H1 (cell line): ENCODE measurements around the gene DNMT3B. TPM values are rescaled to one million over a fixed set of nuclear protein-coding genes. Genes with fewer than 3 reads are reported as not detected.

ENCODE experiments used
- CTCF ChIA-PET: fragments of 300-600 bp; sonication (Branson Sonifier 250); formaldehyde crosslinking; loops from one replicate; lab custom pipeline; 2021; ENCODE audit not compliant: partially characterized antibody; lab: Charles Lee
- POLR2A ChIA-PET: fragments of 300-600 bp; sonication (Branson Sonifier 250); formaldehyde crosslinking; loops from one replicate; lab custom pipeline; 2021; ENCODE audit warnings: inconsistent platforms; ENCODE audit not compliant: partially characterized antibody; lab: Charles Lee
- DNase-seq, 2 experiments: peaks; one replicate each; pipeline versions ENCODE4 v3.0.0 to v3.0.0-alpha.2; 2010 to 2022; ENCODE audit warnings: low spot score in 2 of 2, low read depth in 1 of 2, mixed read lengths in 1 of 2
- FAIRE-seq: peaks from 2 replicates; lab custom pipeline; 2011; peaks lifted over from hg19 to GRCh38; lab: Jason Lieb, UNC
- H2AFZ ChIP-seq: 2 replicates; pipeline ENCODE4 v1.8.1; 2012; ENCODE audit warnings: low read length, inconsistent platforms
- H2AK5ac ChIP-seq: 2 replicates; pipeline ENCODE4 v1.6.1; 2013; ENCODE audit warnings: low read depth, low read length
- H2BK120ac ChIP-seq: replicated peaks from 2 replicates; pipeline ENCODE3; 2013; ENCODE audit warnings: low read depth, low read length, inconsistent platforms
- H2BK12ac ChIP-seq: 2 replicates; pipeline ENCODE4 v1.6.1; 2013; ENCODE audit warnings: low read depth, low read length
- H2BK15ac ChIP-seq: 2 replicates; pipeline ENCODE4 v1.6.1; 2013; ENCODE audit warnings: low read length
- H2BK20ac ChIP-seq: 2 replicates; pipeline ENCODE4 v1.6.1; 2013; ENCODE audit warnings: low read length
- H2BK5ac ChIP-seq: 2 replicates; pipeline ENCODE4 v1.6.1; 2013; ENCODE audit warnings: low read depth, low read length
- H3K14ac ChIP-seq: 2 replicates; pipeline ENCODE4 v1.6.1; 2013; ENCODE audit warnings: inconsistent platforms; ENCODE audit not compliant: insufficient read length
- H3K18ac ChIP-seq: 2 replicates; pipeline ENCODE4 v1.6.1; 2013; ENCODE audit warnings: low read length; ENCODE audit errors: extremely low read depth
- H3K23ac ChIP-seq: 2 replicates; pipeline ENCODE4 v1.6.1; 2013; ENCODE audit warnings: inconsistent platforms; ENCODE audit not compliant: insufficient read length
- H3K23me2 ChIP-seq: 2 replicates; pipeline ENCODE4 v1.6.1; 2013; ENCODE audit warnings: low read depth, low read length
- H3K27ac ChIP-seq: 2 replicates; pipeline ENCODE4 v1.6.1; 2011; ENCODE audit warnings: low read depth, low read length, inconsistent platforms
- H3K27me3 ChIP-seq, 4 experiments: replicated peaks in 1 of 4; 1 replicate in 1 of 4; 2 replicates in 3 of 4; pipeline versions ENCODE4 v1.6.1 to v1.8.1; 2011 to 2013; ENCODE audit warnings: low read length in 3 of 4, mild to moderate bottlenecking in 3 of 4, inconsistent platforms in 2 of 4, mixed read lengths in 2 of 4, moderate library complexity in 1 of 4; ENCODE audit not compliant: control insufficient read depth in 3 of 4, insufficient read depth in 3 of 4; ENCODE audit errors: extremely low read depth in 1 of 4
- H3K36me3 ChIP-seq, 4 experiments: 2 replicates each; pipeline versions ENCODE4 v1.6.1 to v1.8.1; 2011 to 2013; ENCODE audit warnings: mild to moderate bottlenecking in 4 of 4, low read length in 3 of 4, moderate library complexity in 2 of 4, control low read depth in 1 of 4, inconsistent platforms in 1 of 4; ENCODE audit not compliant: insufficient read depth in 4 of 4, control insufficient read depth in 2 of 4
- H3K4ac ChIP-seq: replicated peaks from 2 replicates; pipeline ENCODE3; 2013; ENCODE audit warnings: low read length, low read depth, mixed read lengths, inconsistent platforms; ENCODE audit not compliant: insufficient read length
- H3K4me1 ChIP-seq, 4 experiments: replicated peaks in 1 of 4; 1 replicate in 1 of 4; 2 replicates in 3 of 4; pipeline versions ENCODE4 v1.6.1 to v1.8.1; 2011 to 2013; ENCODE audit warnings: low read length in 3 of 4, inconsistent platforms in 2 of 4, mixed read lengths in 1 of 4; ENCODE audit not compliant: insufficient read depth in 4 of 4, control insufficient read depth in 3 of 4
- H3K4me2 ChIP-seq, 2 experiments: 2 replicates each; pipeline versions ENCODE4 v1.6.1 to v1.8.1; 2011 to 2013; ENCODE audit warnings: low read depth in 2 of 2, low read length in 2 of 2, control low read depth in 1 of 2, inconsistent platforms in 1 of 2, mild to moderate bottlenecking in 1 of 2; ENCODE audit not compliant: insufficient read depth in 1 of 2
- H3K4me3 ChIP-seq, 4 experiments: fragments of 200-600, 300-600 bp in 1 of 4; sonication (generic), shearing (Covaris generic), sonication (Bioruptor Twin) in 1 of 4; 2 replicates each; pipeline versions ENCODE4 v1.5.1 to v1.8.1; 2011 to 2016; ENCODE audit warnings: low read length in 4 of 4, low read depth in 3 of 4, control low read depth in 2 of 4, inconsistent platforms in 2 of 4, mild to moderate bottlenecking in 2 of 4, mixed read lengths in 1 of 4, moderate library complexity in 1 of 4; ENCODE audit not compliant: insufficient read depth in 2 of 4; ENCODE audit errors: extremely low read depth in 1 of 4
- H3K56ac ChIP-seq: replicated peaks from 2 replicates; pipeline ENCODE3; 2013; ENCODE audit warnings: low read depth, mild to moderate bottlenecking, mixed read lengths, low read length, inconsistent platforms; ENCODE audit not compliant: insufficient read length
- H3K79me1 ChIP-seq: 2 replicates; pipeline ENCODE4 v1.6.1; 2013; ENCODE audit warnings: low read depth, low read length, control low read depth
- H3K79me2 ChIP-seq, 2 experiments: 2 replicates each; pipeline versions ENCODE4 v1.6.1 to v1.8.1; 2012 to 2013; ENCODE audit warnings: low read length in 2 of 2, mild to moderate bottlenecking in 2 of 2, inconsistent platforms in 1 of 2; ENCODE audit not compliant: insufficient read depth in 2 of 2, control insufficient read depth in 1 of 2
- H3K9ac ChIP-seq, 4 experiments: replicated peaks in 1 of 4; 1 replicate in 1 of 4; 2 replicates in 3 of 4; pipeline versions ENCODE4 v1.6.1 to v1.8.1; 2011 to 2013; ENCODE audit warnings: low read depth in 3 of 4, low read length in 3 of 4, control low read depth in 2 of 4, mild to moderate bottlenecking in 2 of 4, moderate library complexity in 2 of 4, inconsistent platforms in 1 of 4; ENCODE audit errors: extremely low read depth in 1 of 4
- H3K9me3 ChIP-seq, 2 experiments: 2 replicates each; pipeline versions ENCODE4 v1.6.1 to v1.8.1; 2012 to 2013; ENCODE audit warnings: mild to moderate bottlenecking in 2 of 2, moderate library complexity in 2 of 2, control low read depth in 1 of 2, inconsistent platforms in 1 of 2, low read depth in 1 of 2, low read length in 1 of 2, mixed read lengths in 1 of 2; ENCODE audit not compliant: insufficient read depth in 2 of 2
- H4K20me1 ChIP-seq, 2 experiments: replicated peaks in 1 of 2; 2 replicates each; pipeline versions ENCODE3 to v1.8.1; 2011 to 2013; ENCODE audit warnings: inconsistent platforms in 2 of 2, low read length in 2 of 2, mild to moderate bottlenecking in 1 of 2; ENCODE audit not compliant: insufficient read depth in 2 of 2, control insufficient read depth in 1 of 2
- H4K5ac ChIP-seq: 2 replicates; pipeline ENCODE4 v1.6.1; 2013; ENCODE audit warnings: low read length, low read depth, mixed read lengths, inconsistent platforms; ENCODE audit not compliant: insufficient read length
- H4K8ac ChIP-seq: 2 replicates; pipeline ENCODE4 v1.8.0; 2013; ENCODE audit warnings: mild to moderate bottlenecking, moderate library complexity, low read length, inconsistent platforms; ENCODE audit not compliant: insufficient read depth; ENCODE audit errors: extremely low read depth
- H4K91ac ChIP-seq: replicated peaks from 2 replicates; pipeline ENCODE3; 2013; ENCODE audit warnings: low read length, mixed read lengths, inconsistent platforms; ENCODE audit not compliant: insufficient read length
- CTBP2 ChIP-seq: IDR thresholded peaks from 2 replicates; pipeline ENCODE4 v1.7.0; 2011; ENCODE audit warnings: borderline replicate concordance, mild to moderate bottlenecking, moderate library complexity, mixed read lengths, low read length; ENCODE audit not compliant: insufficient read depth, insufficient read length
- EZH2 ChIP-seq: fragments of 200-600 bp; sonication (generic); IDR thresholded peaks from 2 replicates; pipeline ENCODE4 v1.7.1; 2012; ENCODE audit warnings: low read depth, mild to moderate bottlenecking, moderate library complexity, low read length, inconsistent platforms; ENCODE audit not compliant: severe bottlenecking
- GABPA ChIP-seq: IDR thresholded peaks from 2 replicates; pipeline ENCODE4 v1.6.1; 2011; ENCODE audit warnings: mild to moderate bottlenecking, low read length, moderate library complexity, borderline replicate concordance; ENCODE audit not compliant: insufficient read depth
- JUN ChIP-seq: IDR thresholded peaks from 2 replicates; pipeline ENCODE4 v1.6.1; 2011; ENCODE audit warnings: low read depth, mild to moderate bottlenecking, improper control_type of control experiment, low read length
- MAFK ChIP-seq: IDR thresholded peaks from 2 replicates; pipeline ENCODE4 v1.6.1; 2012; ENCODE audit warnings: low read depth, mild to moderate bottlenecking, improper control_type of control experiment, low read length
- MAX ChIP-seq: IDR thresholded peaks from 2 replicates; pipeline ENCODE4 v1.6.1; 2012; ENCODE audit warnings: inconsistent platforms
- POU5F1 ChIP-seq: IDR thresholded peaks from 2 replicates; pipeline ENCODE4 v1.6.1; 2011; ENCODE audit warnings: low read depth, mild to moderate bottlenecking, low read length, moderate library complexity
- RAD21 ChIP-seq, 2 experiments: IDR thresholded peaks in 1 of 2; conservative IDR thresholded peaks in 1 of 2; 2 replicates each; pipeline ENCODE4 v1.6.1; 2011; ENCODE audit warnings: low read depth in 2 of 2, low read length in 2 of 2, improper control_type of control experiment in 1 of 2, inconsistent platforms in 1 of 2, mild to moderate bottlenecking in 1 of 2, moderate library complexity in 1 of 2
- TBP ChIP-seq: IDR thresholded peaks from 2 replicates; pipeline ENCODE4 v1.6.1; 2011; ENCODE audit warnings: low read depth, low read length, improper control_type of control experiment
- TCF12 ChIP-seq: IDR thresholded peaks from 2 replicates; pipeline ENCODE4 v1.6.1; 2011; ENCODE audit warnings: low read depth, mild to moderate bottlenecking, low read length
- YY1 ChIP-seq: IDR thresholded peaks from 2 replicates; pipeline ENCODE4 v1.6.1; 2011; ENCODE audit warnings: low read depth, mild to moderate bottlenecking, low read length
- WGBS, 2 experiments: shearing (Covaris generic) in 1 of 2; methylation state at CpG; one replicate each; pipeline versions ENCODE4 v1.1.6 to v1.1.7; 2013 to 2015; ENCODE audit warnings: low lambda C conversion rate in 2 of 2, mixed read lengths in 2 of 2, inconsistent platforms in 1 of 2, low coverage in 1 of 2, missing lambda C conversion rate in 1 of 2; ENCODE audit not compliant: insufficient replicate concordance in 2 of 2, insufficient coverage in 1 of 2, insufficient read length in 1 of 2; ENCODE audit errors: extremely low coverage in 1 of 2, missing lambda C conversion rate in 1 of 2; 5-methylcytosine and 5-hydroxymethylcytosine counted together
- polyA plus RNA-seq, 7 experiments: library from polyadenylated mRNA; depleted of rRNA in 3 of 7; stranded (reverse) in 5 of 7; unstranded in 2 of 7; fragments of >200 nt in 5 of 7; fragments of 200-250 nt in 2 of 7; gene quantifications; 1 replicate in 5 of 7; 2 replicates in 1 of 7; 4 replicates in 1 of 7; pipeline versions ENCODE4 v1.2.1 to v1.2.3, GENCODE V29; 2011 to 2013; ENCODE audit warnings: missing spikeins in 2 of 7, mixed read lengths in 2 of 7
- total RNA-seq: library from RNA; stranded (reverse); fragmentation: NEBNext Ultra II Directional; extraction: Animal tissue kit (Norgen Biotek cat#: 25700); gene quantifications from 2 replicates; pipeline ENCODE4 v1.2.1, GENCODE V29; 2021
- TF ChIP-seq, protein P1 (sequence below): IDR thresholded peaks from 2 replicates; pipeline ENCODE4 v1.6.1; 2011; ENCODE audit warnings: low read length, improper control_type of control experiment

DNMT3B gene
- total and polyA plus RNA-seq, 2 of the 8 experiments (the other 6 are each of a cell fraction or from before 2014, with no cell fraction given): 433 to 1,016 TPM

GRCh38 chr20:32845786-32846185, 83.6 kb downstream of the DNMT3B start:
- Histone ChIP-seq H3K27ac (no peak overlapping the region), H3K79me1 (peaks cover 6% of the 10 kb centered on the region), H3K56ac (no peak overlapping the region), H3K9ac (no peak overlapping the region), H2AK5ac (no peak overlapping the region), H4K20me1 (peaks cover 5 to 8% of the 10 kb centered on the region in 2 experiments), H4K91ac (no peak overlapping the region), H3K27me3 (no peaks in the 10 kb centered on the region), H3K23ac (no peak overlapping the region), H2BK15ac (no peak overlapping the region), H3K4ac (no peak overlapping the region), H3K14ac (no peak overlapping the region), H3K4me1 (peaks cover 0 to 3% (median 0%) of the 10 kb centered on the region in 4 experiments; a peak in 2 of 7 replicates), H2AFZ (no peak overlapping the region), H4K8ac (no peak overlapping the region), H2BK12ac (no peak overlapping the region), H4K5ac (no peak overlapping the region), H3K36me3 (peaks cover 20 to 58% (median 29%) of the 10 kb centered on the region in 4 experiments), H3K4me2 (no peak overlapping the region), H2BK20ac (no peak overlapping the region), H3K4me3 (no peak overlapping the region), H3K9me3 (no peaks in the 10 kb centered on the region), H3K79me2 (peaks cover 3 to 36% of the 10 kb centered on the region in 2 experiments), H3K23me2 (no peaks in the 10 kb centered on the region), H2BK5ac (no peak overlapping the region), H2BK120ac (no peak overlapping the region), H3K18ac (no peak overlapping the region)
- WGBS, 2 experiments: 97% methylated on average over 2 of the region's 2 CpGs; no CpG with 5 or more reads in 1 of the 2 experiments
- POLR2A ChIA-PET: interaction anchor here (2.1 kb wide), 1 partner anchor 17 kb away, joined by 4 read pairs; no protein-coding TSS in a partner anchor
- FAIRE-seq (no peak), DNase-seq (no peak)
- CTCF ChIA-PET: interaction anchor here (1.6 kb wide), 2 partner anchors 55 to 184 kb away, joined by 3 read pairs; no protein-coding TSS in a partner anchor
- TF ChIP-seq TBP (no peak), GABPA (no peak), MAFK (no peak), TCF12 (no peak), RAD21 (IDR thresholded peaks at IDR 0.05 in 1 of 2, conservative IDR thresholded peaks at IDR 0.05 in 1 of 2; ENCODE audit: low read depth in 2 of 2, low read length in 2 of 2) (no peak), CTBP2 (no peak), JUN (no peak), EZH2 (no peak), MAX (no peak), YY1 (no peak), POU5F1 (no peak)
- TF ChIP-seq, protein P1, sequence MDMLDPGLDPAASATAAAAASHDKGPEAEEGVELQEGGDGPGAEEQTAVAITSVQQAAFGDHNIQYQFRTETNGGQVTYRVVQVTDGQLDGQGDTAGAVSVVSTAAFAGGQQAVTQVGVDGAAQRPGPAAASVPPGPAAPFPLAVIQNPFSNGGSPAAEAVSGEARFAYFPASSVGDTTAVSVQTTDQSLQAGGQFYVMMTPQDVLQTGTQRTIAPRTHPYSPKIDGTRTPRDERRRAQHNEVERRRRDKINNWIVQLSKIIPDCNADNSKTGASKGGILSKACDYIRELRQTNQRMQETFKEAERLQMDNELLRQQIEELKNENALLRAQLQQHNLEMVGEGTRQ: no peak
